A549 (cell line): ENCODE data around the gene RBM10.

Experiments
- CEBPB ChIP-seq, 2 experiments: fragments of >200 bp in 1 of 2; sonication (Bioruptor Twin) in 1 of 2; formaldehyde crosslinking in 1 of 2; IDR thresholded peaks; 2 replicates each; pipeline ENCODE4 v1.6.1; 2012 to 2016
- CTCF ChIP-seq: fragments of >200 bp; sonication (Bioruptor Twin); formaldehyde crosslinking; IDR thresholded peaks from 3 replicates; pipeline ENCODE4 v1.5.1; 2016
- EHMT2 ChIP-seq: fragments of 200-600 bp; sonication (generic); IDR thresholded peaks from 2 replicates; pipeline ENCODE4 v1.6.1; 2016; ENCODE audit warnings: antibody characterized with exemption, low read depth, mild to moderate bottlenecking, moderate library complexity
- HDAC2 ChIP-seq: fragments of 200-600 bp; sonication (generic); IDR thresholded peaks from 2 replicates; pipeline ENCODE4 v1.6.1; 2016
- MAZ ChIP-seq: fragments of 150-350 bp; IDR thresholded peaks from 2 replicates; pipeline ENCODE4 v1.6.1; 2014; ENCODE audit warnings: antibody characterized with exemption, low read depth, low read length, borderline replicate concordance
- MYC ChIP-seq: IDR thresholded peaks from 2 replicates; pipeline ENCODE4 v1.6.1; 2012; ENCODE audit warnings: mild to moderate bottlenecking, inconsistent platforms, low read length, improper control_type of control experiment, borderline replicate concordance
- NFE2L2 ChIP-seq: fragments of 150-350 bp; conservative IDR thresholded peaks from 2 replicates; pipeline ENCODE4 v1.6.1; 2014; ENCODE audit warnings: low read length
- POLR2A ChIP-seq: IDR thresholded peaks from 2 replicates; pipeline ENCODE4 v1.6.1; 2012; ENCODE audit warnings: mild to moderate bottlenecking, low read length
- RAD21 ChIP-seq, 2 experiments: fragments of >200 bp in 1 of 2; sonication (Bioruptor Twin) in 1 of 2; formaldehyde crosslinking in 1 of 2; IDR thresholded peaks in 1 of 2; conservative IDR thresholded peaks in 1 of 2; 2 replicates in 1 of 2; 3 replicates in 1 of 2; pipeline ENCODE4 v1.6.1; 2012 to 2018; ENCODE audit warnings: inconsistent platforms in 1 of 2
- RCOR1 ChIP-seq: fragments of 150-350 bp; IDR thresholded peaks from 2 replicates; pipeline ENCODE4 v1.6.1; 2014; ENCODE audit warnings: antibody characterized with exemption, low read length, low read depth
- REST ChIP-seq: fragments of 200-600 bp; sonication (generic); IDR thresholded peaks from 2 replicates; pipeline ENCODE4 v1.6.1; 2016; ENCODE audit warnings: antibody characterized with exemption, mild to moderate bottlenecking, moderate library complexity
- ZFP36 ChIP-seq: fragments of 450-650 bp; IDR thresholded peaks from 2 replicates; pipeline ENCODE4 v1.6.1; 2014; ENCODE audit warnings: borderline replicate concordance; ENCODE audit not compliant: partially characterized antibody
- ZNF302 ChIP-seq: fragments of 250-450 bp; sonication (Bioruptor Pico); IDR thresholded peaks from 2 replicates; pipeline ENCODE4 v1.9.0; 2021; ENCODE audit warnings: inconsistent platforms, mild to moderate bottlenecking, moderate library complexity

DNA sequence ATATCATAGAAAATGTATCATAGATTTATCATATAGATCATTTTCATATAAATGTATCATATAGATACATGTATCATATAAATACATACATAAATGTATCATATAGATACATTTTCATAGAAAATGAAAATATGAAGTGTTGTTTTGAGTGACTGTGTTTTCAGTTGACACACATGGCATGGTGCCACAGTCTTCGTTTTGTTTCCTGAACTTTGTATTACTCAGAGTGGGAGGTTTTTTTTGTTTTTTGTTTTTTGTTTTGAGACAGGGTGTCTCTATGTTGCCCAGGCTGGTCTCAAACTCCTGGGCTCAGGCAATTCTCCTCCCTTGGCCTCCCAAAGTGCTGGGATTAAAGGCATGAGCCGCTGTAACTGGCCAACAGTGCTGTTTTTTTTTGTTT, 3.9 kb downstream of the RBM10 start:
- no peak for TF ChIP-seq CTCF
- no peak for TF ChIP-seq MAZ
- TF ChIP-seq RCOR1, result no peak
- no peak for TF ChIP-seq EHMT2
- no peak for TF ChIP-seq ZFP36
- TF ChIP-seq RAD21 (conservative IDR thresholded peaks at IDR 0.05 in 1 of 2, IDR thresholded peaks at IDR 0.05 in 1 of 2), result no peak
- TF ChIP-seq CEBPB (IDR thresholded peaks at IDR 0.05), result no peak
- no peak for TF ChIP-seq ZNF302 (CRISPR knock-in tag)
- no peak for TF ChIP-seq HDAC2
- TF ChIP-seq NFE2L2, result no peak
- TF ChIP-seq REST, result no peak
- TF ChIP-seq POLR2A, result no peak
- TF ChIP-seq MYC, result no peak
